Esophagus mucosa (tissue), 1 donor: ENCODE data around the gene C17orf78. TPM values are rescaled to one million over a fixed set of nuclear protein-coding genes. Genes with fewer than 3 reads are reported as not detected.
"Not testable (repeated sequence)": the region's sequence is repeated elsewhere in the genome, so short reads cannot be mapped to it uniquely, and the experiment has no call there.

Experiments
- ATAC-seq: fragments of 200-7000 bp; cut with Tn5 transposase; one replicate; pipeline ENCODE4 v1.9.1; 2020
- total RNA-seq: library from RNA; stranded (reverse); gene quantifications from one replicate; pipeline ENCODE4 v1.2.4, GENCODE V29; 2023
- donor health status: DM: yes; HTN: yes; CAD: no.

The C17orf78 gene
- total RNA-seq, 1 donor from 2014 or later: not detected

GRCh38 chr17:37386462-37386861 lies 10.7 kb downstream of the C17orf78 start:
- no peak for ATAC-seq

- ATAC-seq: no peak
Observed at GRCh38 chr17:37388266-37388665, 12.5 kb downstream of the C17orf78 start.

GRCh38 chr17:37389160-37389559 lies 13.4 kb downstream of the C17orf78 start:
- ATAC-seq: no peak

GRCh38 chr17:37391146-37391545 lies 15.4 kb downstream of the C17orf78 start:
- no peak for ATAC-seq

- ATAC-seq: no peak
Observed at GRCh38 chr17:37392024-37392590, 16.3 kb downstream of the C17orf78 start.

- ATAC-seq: no peak
Observed at GRCh38 chr17:37393352-37393751, 17.6 kb downstream of the C17orf78 start.

- ATAC-seq: peak; percentile 69
Observed at GRCh38 chr17:37399265-37399803, 23.5 kb downstream of the C17orf78 start.

GRCh38 chr17:37400505-37400904 lies 24.7 kb downstream of the C17orf78 start:
- ATAC-seq: no peak

GRCh38 chr17:37405522-37405921 lies 29.7 kb downstream of the C17orf78 start:
- not testable (repeated sequence) for ATAC-seq

GRCh38 chr17:37405955-37406634 lies 30.3 kb downstream of the C17orf78 start:
- ATAC-seq: no peak

- peak; percentile 95 for ATAC-seq
Observed at GRCh38 chr17:37406635-37407461, 31.1 kb downstream of the C17orf78 start, which contains the start of the genes ACACA and TADA2A. Gene ACACA (minus strand): TSS chr17:37406836. CDS start chr17:37406299, 537 bp downstream. Gene TADA2A (plus strand): TSS chr17:37406886. CDS start chr17:37411366, 4,480 bp downstream.

- ATAC-seq: not testable (repeated sequence)
Observed at GRCh38 chr17:37408145-37408479, 32.3 kb downstream of the C17orf78 start.

- no peak for ATAC-seq
Observed at GRCh38 chr17:37410357-37410756, 34.6 kb downstream of the C17orf78 start.

GRCh38 chr17:37413875-37414519 lies 38.2 kb downstream of the C17orf78 start:
- ATAC-seq: no peak

GRCh38 chr17:37417852-37418251 lies 42.1 kb downstream of the C17orf78 start:
- peak; percentile 42 for ATAC-seq

GRCh38 chr17:37422971-37423625 lies 47.3 kb downstream of the C17orf78 start:
- no peak for ATAC-seq

- ATAC-seq: no peak
Observed at GRCh38 chr17:37425268-37425667, 49.5 kb downstream of the C17orf78 start.

- ATAC-seq: no peak
Observed at GRCh38 chr17:37429039-37429438, 53.3 kb downstream of the C17orf78 start.

- ATAC-seq: peak; percentile 39
Observed at GRCh38 chr17:37429453-37429852, 53.7 kb downstream of the C17orf78 start.

GRCh38 chr17:37430051-37430627 lies 54.4 kb downstream of the C17orf78 start:
- peak; percentile 92 for ATAC-seq

- ATAC-seq: no peak
Observed at GRCh38 chr17:37432671-37433070, 56.9 kb downstream of the C17orf78 start.

- no peak for ATAC-seq
Observed at GRCh38 chr17:37438141-37438540, 62.4 kb downstream of the C17orf78 start.
